NB4 (cell line): ENCODE measurements around the gene SUCLG2.

Source experiments
- DNase-seq: peaks from one replicate; pipeline ENCODE4 v3.0.0; 2010; ENCODE audit warnings: low read depth
- H3K4me3 ChIP-seq: one replicate; pipeline ENCODE4 v1.5.1; 2011; ENCODE audit warnings: mild to moderate bottlenecking, low read depth, low read length, moderate library complexity
- CTCF ChIP-seq: IDR thresholded peaks from one replicate; pipeline ENCODE4 v1.5.1; 2012; ENCODE audit warnings: low read depth, low read length
- MAX ChIP-seq: IDR thresholded peaks from 2 replicates; pipeline ENCODE4 v1.6.1; 2011; ENCODE audit warnings: low read depth, low read length
- MYC ChIP-seq: IDR thresholded peaks from 2 replicates; pipeline ENCODE4 v1.6.1; 2011; ENCODE audit warnings: low read depth, low read length
- POLR2A ChIP-seq: IDR thresholded peaks from 2 replicates; pipeline ENCODE4 v1.6.1; 2011; ENCODE audit warnings: mild to moderate bottlenecking; ENCODE audit not compliant: insufficient read length; ENCODE audit errors: extremely low read depth

Gene SUCLG2

DNA sequence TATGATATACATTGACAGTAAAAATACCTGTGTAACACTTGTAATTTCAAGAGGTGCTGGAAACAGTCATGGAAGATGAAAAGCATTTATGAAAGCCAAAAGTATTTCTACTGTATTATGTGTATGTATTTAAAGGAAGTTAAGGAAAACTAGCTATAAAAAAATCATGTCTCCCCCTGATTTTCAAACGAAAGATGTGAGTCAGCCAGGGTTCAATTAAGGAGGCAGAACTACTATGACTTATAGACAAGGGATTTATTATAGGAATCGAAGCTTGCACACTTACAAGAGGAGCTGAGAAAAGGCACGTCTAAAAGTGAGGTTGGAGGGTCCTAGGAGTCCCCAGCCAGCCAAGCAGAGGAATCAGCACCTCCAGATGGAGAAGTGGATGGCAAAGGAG lies 119.4 kb downstream of the SUCLG2 start:
- no peak overlapping the region for H3K4me3 ChIP-seq
- TF ChIP-seq MAX (no peak), CTCF (no peak), POLR2A (no peak), MYC (no peak)
- no peak for DNase-seq

DNA sequence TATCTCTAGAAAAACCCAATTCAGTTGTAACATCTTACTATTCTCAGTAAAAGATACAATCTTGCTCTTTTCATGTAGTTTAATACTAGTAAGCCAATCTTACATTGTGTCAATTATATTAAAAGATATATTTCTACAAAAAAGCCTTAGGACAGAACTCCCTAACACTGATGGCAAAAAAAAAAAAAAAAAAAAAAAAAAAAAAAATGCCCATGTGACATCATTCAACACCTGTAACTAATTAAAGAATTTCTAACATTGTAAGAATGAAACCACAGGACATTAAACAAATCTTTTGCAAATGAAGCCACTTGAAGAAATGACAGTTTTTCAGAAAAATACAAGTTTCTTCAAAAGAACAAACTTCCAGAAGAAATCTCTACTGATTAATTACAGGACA lies 119.8 kb downstream of the SUCLG2 start:
- TF ChIP-seq MAX, result no peak
- no peak for TF ChIP-seq CTCF
- no peak for TF ChIP-seq MYC
- H3K4me3 ChIP-seq, result no peak overlapping the region
- no peak for DNase-seq

GRCh38 chr3:67531181-67532101 lies 123.0 kb downstream of the SUCLG2 start:
- no peak for DNase-seq

DNA sequence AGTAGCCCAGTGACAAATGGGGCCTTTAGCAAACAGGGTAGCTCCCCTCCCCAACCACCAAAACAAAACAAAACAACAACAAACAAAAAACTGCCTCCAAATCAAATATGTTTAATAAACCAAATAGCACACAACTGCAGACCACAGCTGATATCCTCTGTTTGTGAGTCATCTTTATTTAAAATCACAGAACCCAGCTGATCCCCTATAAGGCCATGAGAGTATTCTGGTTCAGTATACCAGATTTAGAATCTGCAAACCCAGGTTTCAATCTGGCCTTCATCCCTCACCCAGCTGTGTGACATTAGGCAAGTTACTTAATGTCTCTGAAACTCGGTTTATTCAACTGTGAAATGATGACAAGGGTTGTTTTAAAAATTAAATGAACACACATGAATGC lies 124.5 kb downstream of the SUCLG2 start:
- no peak for DNase-seq
- H3K4me3 ChIP-seq, result no peak overlapping the region
- no peak for TF ChIP-seq MYC
- TF ChIP-seq POLR2A, result no peak
- no peak for TF ChIP-seq CTCF
- no peak for TF ChIP-seq MAX

More at GRCh38 chr3:67531181-67532101, 123.0 kb downstream of the SUCLG2 start:
- H3K4me3 ChIP-seq, result no peak overlapping the region
- TF ChIP-seq MAX (no peak), CTCF (no peak), POLR2A (no peak), MYC (no peak)

DNA sequence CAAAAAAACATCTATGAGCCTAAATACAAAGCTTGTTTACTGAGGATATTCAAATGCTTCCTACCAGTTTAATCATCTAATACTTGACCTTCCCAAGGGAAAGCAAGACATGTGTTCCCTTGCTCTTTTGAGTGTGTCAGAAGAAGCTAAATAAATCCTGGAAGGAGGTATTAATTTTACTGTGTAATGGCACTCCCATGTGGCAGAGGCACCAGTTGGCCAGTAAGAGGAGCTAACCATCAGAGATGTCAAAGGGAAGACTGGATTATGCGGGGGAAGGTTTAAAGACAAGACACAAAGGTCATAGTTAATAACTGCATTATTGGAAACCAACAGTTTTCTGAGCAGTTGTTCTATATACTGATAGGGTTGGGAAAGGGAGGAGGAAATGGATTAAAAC lies 125.1 kb downstream of the SUCLG2 start:
- TF ChIP-seq MAX, result no peak
- TF ChIP-seq POLR2A, result no peak
- no peak for TF ChIP-seq MYC
- no peak for TF ChIP-seq CTCF
- DNase-seq, result no peak
- no peak overlapping the region for H3K4me3 ChIP-seq
